ENCODE results near the gene PRR16. TPM values are rescaled to one million over a fixed set of nuclear protein-coding genes. Genes with fewer than 3 reads are reported as not detected.

Gene PRR16
- total and polyA plus RNA-seq, 2 of the 13 experiments (the other 11 are each of a cell fraction or from before 2014, with no cell fraction given), result not detected

DNA sequence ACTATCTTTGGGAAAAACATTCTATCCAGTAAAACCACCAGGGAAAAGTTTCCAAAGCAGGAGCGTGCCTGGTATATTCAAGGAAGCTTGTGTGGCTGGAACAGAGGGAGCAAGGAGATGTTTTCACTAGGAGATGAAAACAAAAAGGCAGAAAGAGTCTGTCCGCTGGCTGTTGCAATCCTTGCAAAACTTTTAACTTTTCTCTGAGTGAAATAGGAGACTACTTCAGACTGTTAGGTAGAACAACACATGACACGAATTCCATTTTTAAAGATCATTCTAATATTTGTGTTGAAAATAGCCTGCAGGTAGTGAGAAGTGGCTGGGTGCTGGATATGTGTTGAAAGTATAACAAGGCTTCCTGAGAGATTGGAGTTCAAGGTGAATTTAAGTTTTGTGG is 69.5 kb downstream of the PRR16 start:
- FAIRE-seq (no peak), DNase-seq (ENCODE audit: low spot score) (no peak), ATAC-seq (no peak)
- in situ Hi-C loops (cut with HindIII; ENCODE audit: extremely low pct_ligation_motif_present, low pct_unique_long_range_greater_than_20kb), result no loop called here
- no peaks in the 10 kb centered on the region for H3K9me3 ChIP-seq (ENCODE audit: low read length)
- no peaks in the 10 kb centered on the region for H3K27me3 ChIP-seq (ENCODE audit: control insufficient read depth in 1 of 2, insufficient read depth in 2 of 2, low read length in 2 of 2)
- intact Hi-C loops (cut with micrococcal nuclease; ENCODE audit: unreplicated experiment), result no loop called here
- H3K9ac ChIP-seq (ENCODE audit: insufficient read depth, low read depth, low read length), result no peak overlapping the region
- no peaks in the 10 kb centered on the region for H3K4me1 ChIP-seq (ENCODE audit: insufficient read depth, low read length)
- ChIA-PET POLR2A (no interaction called here), CTCF (ENCODE audit: low intra/inter-chr PET ratio, low total read pairs) (no interaction called here)
- H3K4me2 ChIP-seq (ENCODE audit: low read depth, low read length), result no peak overlapping the region
- no peak overlapping the region for H3K27ac ChIP-seq (ENCODE audit: extremely low read length, insufficient read depth, low read length)
- H2AFZ ChIP-seq (ENCODE audit: low read length), result no peak overlapping the region
- 0% methylated on average over 3 of the region's 3 CpGs for WGBS (ENCODE audit: low lambda C conversion rate)
- H3K79me2 ChIP-seq (ENCODE audit: insufficient read depth, low read length), result no peaks in the 10 kb centered on the region
- no peaks in the 10 kb centered on the region for H4K20me1 ChIP-seq (ENCODE audit: insufficient read depth, low read length)
- no peak overlapping the region for H3K4me3 ChIP-seq (replicated peaks in 1 of 3; ENCODE audit: insufficient read depth in 1 of 3, low read depth in 2 of 3, low read length in 3 of 3)
- no TSS peak for BruUV-seq (replicated peaks)
- no peaks in the 10 kb centered on the region for H3K36me3 ChIP-seq (replicated peaks in 1 of 2; ENCODE audit: control insufficient read depth in 1 of 2, insufficient read depth in 2 of 2, low read length in 2 of 2)
- TF ChIP-seq POLR2G (IDR thresholded peaks at IDR 0.05; ENCODE audit: low read depth, low read length) (no peak), ZSCAN9 (CRISPR knock-in tag; IDR thresholded peaks at IDR 0.05; ENCODE audit: borderline replicate concordance) (no peak), ZNF607 (CRISPR knock-in tag; IDR thresholded peaks at IDR 0.05; ENCODE audit: borderline replicate concordance) (no peak), POLR2AphosphoS2 (IDR thresholded peaks at IDR 0.05; ENCODE audit: low read depth, low read length) (no peak), KDM6A (CRISPR knock-in tag; IDR thresholded peaks at IDR 0.05; ENCODE audit: low read depth) (no peak), KAT2B (IDR thresholded peaks at IDR 0.05; ENCODE audit: borderline replicate concordance, low read depth, low read length) (no peak), ZNF343 (CRISPR knock-in tag; IDR thresholded peaks at IDR 0.05) (no peak), HES4 (CRISPR knock-in tag; IDR thresholded peaks at IDR 0.05; ENCODE audit: borderline replicate concordance) (no peak), KDM5A (IDR thresholded peaks at IDR 0.05; ENCODE audit: borderline replicate concordance, low read length) (no peak), MYNN (CRISPR knock-in tag; IDR thresholded peaks at IDR 0.05; ENCODE audit: low read depth) (no peak)
- TF ChIP-seq, protein P1, sequence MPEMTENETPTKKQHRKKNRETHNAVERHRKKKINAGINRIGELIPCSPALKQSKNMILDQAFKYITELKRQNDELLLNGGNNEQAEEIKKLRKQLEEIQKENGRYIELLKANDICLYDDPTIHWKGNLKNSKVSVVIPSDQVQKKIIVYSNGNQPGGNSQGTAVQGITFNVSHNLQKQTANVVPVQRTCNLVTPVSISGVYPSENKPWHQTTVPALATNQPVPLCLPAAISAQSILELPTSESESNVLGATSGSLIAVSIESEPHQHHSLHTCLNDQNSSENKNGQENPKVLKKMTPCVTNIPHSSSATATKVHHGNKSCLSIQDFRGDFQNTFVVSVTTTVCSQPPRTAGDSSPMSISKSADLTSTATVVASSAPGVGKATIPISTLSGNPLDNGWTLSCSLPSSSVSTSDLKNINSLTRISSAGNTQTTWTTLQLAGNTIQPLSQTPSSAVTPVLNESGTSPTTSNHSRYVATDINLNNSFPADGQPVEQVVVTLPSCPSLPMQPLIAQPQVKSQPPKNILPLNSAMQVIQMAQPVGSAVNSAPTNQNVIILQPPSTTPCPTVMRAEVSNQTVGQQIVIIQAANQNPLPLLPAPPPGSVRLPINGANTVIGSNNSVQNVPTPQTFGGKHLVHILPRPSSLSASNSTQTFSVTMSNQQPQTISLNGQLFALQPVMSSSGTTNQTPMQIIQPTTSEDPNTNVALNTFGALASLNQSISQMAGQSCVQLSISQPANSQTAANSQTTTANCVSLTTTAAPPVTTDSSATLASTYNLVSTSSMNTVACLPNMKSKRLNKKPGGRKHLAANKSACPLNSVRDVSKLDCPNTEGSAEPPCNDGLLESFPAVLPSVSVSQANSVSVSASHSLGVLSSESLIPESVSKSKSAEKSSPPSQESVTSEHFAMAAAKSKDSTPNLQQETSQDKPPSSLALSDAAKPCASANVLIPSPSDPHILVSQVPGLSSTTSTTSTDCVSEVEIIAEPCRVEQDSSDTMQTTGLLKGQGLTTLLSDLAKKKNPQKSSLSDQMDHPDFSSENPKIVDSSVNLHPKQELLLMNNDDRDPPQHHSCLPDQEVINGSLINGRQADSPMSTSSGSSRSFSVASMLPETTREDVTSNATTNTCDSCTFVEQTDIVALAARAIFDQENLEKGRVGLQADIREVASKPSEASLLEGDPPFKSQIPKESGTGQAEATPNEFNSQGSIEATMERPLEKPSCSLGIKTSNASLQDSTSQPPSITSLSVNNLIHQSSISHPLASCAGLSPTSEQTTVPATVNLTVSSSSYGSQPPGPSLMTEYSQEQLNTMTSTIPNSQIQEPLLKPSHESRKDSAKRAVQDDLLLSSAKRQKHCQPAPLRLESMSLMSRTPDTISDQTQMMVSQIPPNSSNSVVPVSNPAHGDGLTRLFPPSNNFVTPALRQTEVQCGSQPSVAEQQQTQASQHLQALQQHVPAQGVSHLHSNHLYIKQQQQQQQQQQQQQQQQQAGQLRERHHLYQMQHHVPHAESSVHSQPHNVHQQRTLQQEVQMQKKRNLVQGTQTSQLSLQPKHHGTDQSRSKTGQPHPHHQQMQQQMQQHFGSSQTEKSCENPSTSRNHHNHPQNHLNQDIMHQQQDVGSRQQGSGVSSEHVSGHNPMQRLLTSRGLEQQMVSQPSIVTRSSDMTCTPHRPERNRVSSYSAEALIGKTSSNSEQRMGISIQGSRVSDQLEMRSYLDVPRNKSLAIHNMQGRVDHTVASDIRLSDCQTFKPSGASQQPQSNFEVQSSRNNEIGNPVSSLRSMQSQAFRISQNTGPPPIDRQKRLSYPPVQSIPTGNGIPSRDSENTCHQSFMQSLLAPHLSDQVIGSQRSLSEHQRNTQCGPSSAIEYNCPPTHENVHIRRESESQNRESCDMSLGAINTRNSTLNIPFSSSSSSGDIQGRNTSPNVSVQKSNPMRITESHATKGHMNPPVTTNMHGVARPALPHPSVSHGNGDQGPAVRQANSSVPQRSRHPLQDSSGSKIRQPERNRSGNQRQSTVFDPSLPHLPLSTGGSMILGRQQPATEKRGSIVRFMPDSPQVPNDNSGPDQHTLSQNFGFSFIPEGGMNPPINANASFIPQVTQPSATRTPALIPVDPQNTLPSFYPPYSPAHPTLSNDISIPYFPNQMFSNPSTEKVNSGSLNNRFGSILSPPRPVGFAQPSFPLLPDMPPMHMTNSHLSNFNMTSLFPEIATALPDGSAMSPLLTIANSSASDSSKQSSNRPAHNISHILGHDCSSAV (CRISPR knock-in tag; IDR thresholded peaks at IDR 0.05; ENCODE audit: borderline replicate concordance), result no peak
- TF ChIP-seq, protein P2, sequence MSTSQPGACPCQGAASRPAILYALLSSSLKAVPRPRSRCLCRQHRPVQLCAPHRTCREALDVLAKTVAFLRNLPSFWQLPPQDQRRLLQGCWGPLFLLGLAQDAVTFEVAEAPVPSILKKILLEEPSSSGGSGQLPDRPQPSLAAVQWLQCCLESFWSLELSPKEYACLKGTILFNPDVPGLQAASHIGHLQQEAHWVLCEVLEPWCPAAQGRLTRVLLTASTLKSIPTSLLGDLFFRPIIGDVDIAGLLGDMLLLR (CRISPR knock-in tag; IDR thresholded peaks at IDR 0.05), result no peak
- TF ChIP-seq, protein P3, sequence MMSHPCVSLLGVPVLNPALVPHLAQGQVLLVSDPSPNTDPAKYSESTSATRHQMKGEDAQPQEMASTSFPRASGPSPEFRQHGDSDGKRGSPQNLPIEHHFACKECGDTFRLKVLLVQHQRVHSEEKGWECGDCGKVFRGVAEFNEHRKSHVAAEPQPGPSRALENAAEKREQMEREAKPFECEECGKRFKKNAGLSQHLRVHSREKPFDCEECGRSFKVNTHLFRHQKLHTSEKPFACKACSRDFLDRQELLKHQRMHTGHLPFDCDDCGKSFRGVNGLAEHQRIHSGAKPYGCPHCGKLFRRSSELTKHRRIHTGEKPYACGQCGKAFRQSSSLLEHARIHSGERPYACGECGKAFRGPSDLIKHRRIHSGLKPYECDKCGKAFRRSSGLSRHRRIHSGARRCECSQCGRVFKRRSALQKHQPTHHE (CRISPR knock-in tag; IDR thresholded peaks at IDR 0.05; ENCODE audit: borderline replicate concordance), result no peak
